Stimulated activated naive B cell treated with anti-CD40 and anti-IgM and Interleukin-4, amounts not matched to agents 10 μg/mL and 1 μg/mL and 100 μg/mL, for 72 hours (primary cell): ENCODE measurements around the gene SURF4.

Experiments used
- ATAC-seq, 2 donors: fragments of 150-1000 bp; cut with Tn5 transposase; replicated peaks; 2 replicates each; pipeline ENCODE4 v1.10.0; 2021; ENCODE audit warnings: moderate library complexity in 1 of 2
- DNase-seq: peaks from one replicate; pipeline ENCODE4 v3.0.0; 2021
- H3K27ac Mint-ChIP-seq: one replicate; pipeline ENCODE4 v1.8.0; 2022; ENCODE audit warnings: mild to moderate bottlenecking, mixed read lengths
- H3K27me3 Mint-ChIP-seq, 2 donors: one replicate each; pipeline ENCODE4 v1.8.0; 2022; ENCODE audit warnings: mixed read lengths in 2 of 2
- H3K36me3 Mint-ChIP-seq, 2 donors: one replicate each; pipeline ENCODE4 v1.8.0; 2022; ENCODE audit warnings: mixed read lengths in 2 of 2, mild to moderate bottlenecking in 1 of 2
- H3K4me1 Mint-ChIP-seq, 2 donors: one replicate each; pipeline ENCODE4 v1.8.0; 2022; ENCODE audit warnings: mixed read lengths in 2 of 2, mild to moderate bottlenecking in 1 of 2
- H3K4me3 Mint-ChIP-seq, 2 donors: one replicate each; pipeline ENCODE4 v1.8.0; 2022; ENCODE audit warnings: mild to moderate bottlenecking in 2 of 2, mixed read lengths in 2 of 2, moderate library complexity in 1 of 2
- H3K9me3 Mint-ChIP-seq, 2 donors: one replicate each; pipeline ENCODE4 v1.8.0; 2022; ENCODE audit warnings: mixed read lengths in 2 of 2, mild to moderate bottlenecking in 1 of 2

The SURF4 gene

DNA sequence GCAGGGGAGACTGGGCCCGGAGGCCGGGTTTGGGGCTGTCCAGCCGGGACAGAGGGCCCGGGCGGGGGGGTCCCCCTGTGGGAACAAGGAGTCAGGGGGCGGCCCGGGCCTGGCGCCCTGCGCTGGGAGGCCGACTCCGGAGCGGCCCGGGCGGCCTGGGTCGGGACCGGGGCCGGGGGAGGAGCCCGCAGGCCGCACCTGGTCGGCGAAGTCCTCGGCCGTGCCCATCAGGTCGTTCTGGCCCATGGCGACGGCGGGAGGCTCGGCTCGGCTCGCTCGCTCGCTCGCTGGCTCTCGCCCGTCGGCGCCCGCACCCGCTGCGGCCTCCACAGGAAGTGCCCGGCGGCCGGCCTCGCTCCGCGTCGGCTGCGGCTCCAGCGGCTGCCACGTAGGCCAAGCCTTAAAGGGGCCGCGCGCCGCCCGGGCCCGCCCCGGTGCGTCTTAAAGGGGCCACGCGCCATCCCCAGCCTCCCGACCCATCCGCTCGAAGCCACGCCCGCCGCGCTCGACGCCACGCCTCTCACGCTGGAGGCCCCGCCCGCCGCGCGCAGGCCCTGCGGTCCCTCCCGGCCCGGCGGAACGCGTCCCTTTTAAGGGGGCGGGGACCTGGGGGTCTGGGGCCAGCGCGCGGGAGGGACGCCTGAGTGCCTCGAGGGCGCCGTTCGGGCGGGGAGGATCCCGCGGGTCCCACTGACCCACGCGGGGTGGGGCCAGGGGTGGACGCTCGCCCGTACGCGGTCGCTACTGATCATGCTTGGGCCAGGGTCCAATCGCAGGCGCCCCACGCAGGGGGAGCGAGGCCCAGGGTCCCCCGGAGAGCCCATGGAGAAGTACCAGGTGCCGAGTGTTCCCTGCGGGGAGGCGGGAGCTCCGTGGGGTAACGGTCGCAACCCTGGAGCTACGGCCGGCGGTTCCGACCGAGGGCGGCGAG is at the start of gene SURF4, which contains the start of gene STKLD1:
TSS of gene SURF4 (minus strand) at position 337 of the 931 bp plus-strand sequence. CDS start at position 246, 91 bp downstream.
TSS of gene STKLD1 (plus strand) at position 643 of the 931 bp plus-strand sequence. CDS start at position 751, 108 bp downstream.
- Mint-ChIP-seq H3K27me3 (no peaks in the 10 kb centered on the region), H3K4me3 (peak within 1 kb of the TSS; percentile 96 to 97), H3K9me3 (no peaks in the 10 kb centered on the region), H3K27ac (peak within 1 kb of the TSS; percentile 97), H3K4me1 (peaks cover 24 to 33% of the 10 kb centered on the region in 2 donors), H3K36me3 (peaks cover 10 to 23% of the 10 kb centered on the region in 2 donors)
- peak; percentile 94 for DNase-seq
- peak; percentile 95 to 97 for ATAC-seq

GRCh38 chr9:133425049-133425632 is 49.3 kb upstream of the SURF4 start:
- ATAC-seq, result no peak
- Mint-ChIP-seq H3K27ac (peak overlapping the region; percentile 56), H3K9me3 (peaks cover 0 to 2% of the 10 kb centered on the region in 2 donors), H3K4me3 (no peak overlapping the region), H3K4me1 (peaks cover 21 to 38% of the 10 kb centered on the region in 2 donors), H3K27me3 (peaks cover 12 to 45% of the 10 kb centered on the region in 2 donors), H3K36me3 (no peaks in the 10 kb centered on the region)
- no peak for DNase-seq

- H3K9me3 Mint-ChIP-seq, result peaks cover 3 to 5% of the 10 kb centered on the region in 2 donors
- no peak overlapping the region for H3K4me3 Mint-ChIP-seq
Measured at GRCh38 chr9:133424187-133424586, 48.3 kb upstream of the SURF4 start.

DNA sequence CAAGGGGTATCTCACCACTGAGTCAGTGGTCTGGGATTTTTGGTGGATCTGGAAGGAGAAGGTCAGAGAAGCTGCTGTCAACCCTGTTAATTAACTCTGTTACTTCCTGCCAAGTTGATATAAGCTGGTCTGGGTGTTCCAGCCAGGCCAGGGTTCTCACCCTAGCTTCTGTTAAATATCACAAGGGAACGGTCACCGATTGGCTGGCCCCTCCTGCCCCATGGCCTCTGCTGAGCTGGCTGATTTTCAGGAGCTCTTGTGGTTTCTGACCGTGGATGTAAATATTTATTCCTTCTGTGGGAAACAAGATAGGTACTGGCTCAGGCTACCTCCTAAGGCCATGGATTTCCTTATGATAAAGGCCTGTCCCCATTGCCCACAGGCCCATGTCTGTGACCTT is 47.4 kb upstream of the SURF4 start:
- DNase-seq (no peak), ATAC-seq (no peak)
- Mint-ChIP-seq H3K36me3 (peaks cover 8 to 11% of the 10 kb centered on the region in 2 donors), H3K27me3 (peaks cover 12 to 38% of the 10 kb centered on the region in 2 donors), H3K9me3 (peaks cover 7 to 8% of the 10 kb centered on the region in 2 donors), H3K4me3 (no peak overlapping the region), H3K4me1 (peaks cover 31 to 45% of the 10 kb centered on the region in 2 donors), H3K27ac (peak overlapping the region; percentile 76)

More at GRCh38 chr9:133424187-133424586, 48.3 kb upstream of the SURF4 start:
- ATAC-seq (no peak), DNase-seq (no peak)
- Mint-ChIP-seq H3K27me3 (peaks cover 12 to 38% of the 10 kb centered on the region in 2 donors), H3K36me3 (peaks cover 3 to 4% of the 10 kb centered on the region in 2 donors), H3K4me1 (peaks cover 22 to 39% of the 10 kb centered on the region in 2 donors), H3K27ac (no peak overlapping the region)

DNA sequence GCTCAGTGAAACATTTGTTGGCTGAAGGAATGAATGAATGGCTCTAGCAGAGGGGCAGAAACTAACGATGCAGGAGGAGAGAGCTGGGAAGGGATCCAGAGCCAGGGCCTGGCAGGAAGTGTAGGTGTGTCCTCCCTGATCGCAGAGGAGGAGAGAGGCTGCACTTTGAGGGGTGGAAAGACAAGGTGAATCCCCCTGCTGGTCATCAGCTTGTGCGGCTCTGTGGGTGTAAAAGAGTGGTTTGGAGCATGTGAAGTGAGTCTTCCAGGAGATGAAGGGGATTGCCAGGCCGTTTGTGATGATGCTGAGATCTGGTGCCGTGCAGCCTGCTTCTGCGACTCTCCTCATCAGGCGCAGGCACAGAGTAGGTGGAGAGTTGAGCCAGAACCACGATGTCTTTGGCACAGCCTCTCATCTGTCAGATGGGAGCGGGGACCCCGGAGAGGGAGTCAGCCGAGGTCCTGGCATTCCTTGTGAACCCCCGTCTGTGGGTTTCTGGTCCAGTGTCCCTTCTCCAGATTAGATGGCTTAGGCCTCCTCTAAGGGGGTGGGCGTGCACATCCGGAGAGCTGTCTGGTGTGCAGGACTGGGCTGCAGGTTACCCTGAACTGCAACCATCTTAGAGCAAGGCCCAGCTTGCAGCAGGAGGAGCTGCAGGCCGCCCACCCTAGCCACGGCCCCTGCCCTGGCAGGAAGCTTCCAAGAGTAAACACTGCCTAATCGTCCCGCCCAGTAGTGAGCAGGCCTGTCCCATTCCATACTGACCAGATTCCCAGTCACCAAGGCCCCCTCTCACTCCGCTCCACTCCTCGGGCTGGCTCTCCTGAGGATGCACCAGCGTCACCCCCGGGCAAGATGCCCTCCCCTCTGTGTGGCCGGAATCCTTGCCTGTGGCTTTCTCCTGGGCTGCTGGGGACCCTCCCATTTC is 46.0 kb upstream of the SURF4 start, which contains the start of gene ADAMTS13:
TSS of gene ADAMTS13 (plus strand) at position 753 of the 928 bp plus-strand sequence. CDS start at position 830, 77 bp downstream.
- peak; percentile 43 to 60 for ATAC-seq
- H3K27me3 Mint-ChIP-seq, result peaks cover 12 to 25% of the 10 kb centered on the region in 2 donors
- peak within 1 kb of the TSS in 1 of 2 donors; percentile 11 for H3K4me3 Mint-ChIP-seq

GRCh38 chr9:133420392-133420827 is 44.5 kb upstream of the SURF4 start:
- H3K4me3 Mint-ChIP-seq, result peak overlapping the region in 1 of 2 donors; percentile 7
- peaks cover 38 to 60% of the 10 kb centered on the region in 2 donors for H3K4me1 Mint-ChIP-seq
- peaks cover 7 to 8% of the 10 kb centered on the region in 2 donors for H3K9me3 Mint-ChIP-seq
- peaks cover 3 to 14% of the 10 kb centered on the region in 2 donors for H3K27me3 Mint-ChIP-seq
- H3K36me3 Mint-ChIP-seq, result peaks cover 15 to 21% of the 10 kb centered on the region in 2 donors
- H3K27ac Mint-ChIP-seq, result peak overlapping the region; percentile 97
- peak; percentile 75 for DNase-seq
- ATAC-seq, result peak; percentile 60 to 61

More for the DNA sequence above, 46.0 kb upstream of the SURF4 start, which contains the start of gene ADAMTS13:
- Mint-ChIP-seq H3K4me1 (peaks cover 27 to 46% of the 10 kb centered on the region in 2 donors), H3K27ac (peak within 1 kb of the TSS; percentile 97), H3K36me3 (peaks cover 15 to 17% of the 10 kb centered on the region in 2 donors), H3K9me3 (peaks cover 7 to 8% of the 10 kb centered on the region in 2 donors)
- DNase-seq, result peak; percentile 65

GRCh38 chr9:133419005-133419404 is 43.1 kb upstream of the SURF4 start:
- Mint-ChIP-seq H3K36me3 (peaks cover 26 to 34% of the 10 kb centered on the region in 2 donors), H3K27ac (peak overlapping the region; percentile 99), H3K9me3 (peaks cover 7 to 8% of the 10 kb centered on the region in 2 donors), H3K4me3 (peak overlapping the region; percentile 92 to 96), H3K27me3 (peaks cover 0 to 1% of the 10 kb centered on the region in 2 donors), H3K4me1 (peaks cover 49 to 74% of the 10 kb centered on the region in 2 donors)
- DNase-seq, result no peak
- no peak for ATAC-seq

DNA sequence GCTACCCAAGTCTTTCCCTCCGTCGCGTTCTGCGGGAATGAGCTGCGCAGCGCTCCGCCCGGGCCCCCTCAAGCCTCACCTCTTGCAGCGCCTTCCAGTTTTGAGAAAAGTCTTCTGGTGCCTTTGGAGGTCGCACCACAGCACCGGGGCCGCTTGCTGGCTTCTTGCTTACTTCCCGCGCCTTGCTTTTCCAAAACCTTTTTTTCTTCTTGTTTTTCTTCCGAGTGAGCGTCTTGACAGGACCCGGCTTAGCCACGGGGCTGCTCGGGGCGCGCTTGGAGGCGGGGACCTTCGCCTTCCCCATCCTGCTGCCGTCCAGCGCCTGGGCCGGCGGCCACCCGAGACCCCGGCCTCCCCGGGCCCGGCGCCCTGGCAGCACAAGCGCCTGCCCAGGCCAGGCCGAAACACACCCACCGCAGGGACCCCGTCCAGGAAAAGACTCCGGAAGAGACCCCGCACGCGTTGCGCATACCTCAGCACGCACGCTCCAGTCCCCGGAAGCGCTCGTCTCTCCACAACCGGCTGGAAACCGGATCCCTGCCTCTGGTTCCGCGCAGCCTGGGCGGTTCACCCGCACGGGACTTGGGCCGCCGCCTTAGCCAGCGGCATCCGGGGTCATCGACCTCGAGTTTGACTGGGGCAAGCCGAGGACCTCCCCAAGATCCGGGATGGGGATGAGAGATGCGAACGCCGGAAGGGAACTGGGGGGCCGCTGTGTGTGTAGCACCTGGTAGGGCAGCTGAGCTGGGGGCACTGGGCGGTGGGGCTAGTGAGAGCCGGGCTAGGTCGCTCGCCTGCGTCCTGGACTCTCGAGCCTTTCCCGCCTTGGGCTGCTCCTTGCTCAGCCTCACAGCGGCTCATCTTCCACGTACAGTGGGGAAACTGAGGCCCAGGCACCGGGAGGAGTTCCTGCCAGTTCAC is 41.9 kb upstream of the SURF4 start, which contains the start of gene REXO4:
TSS of gene REXO4 (minus strand) at position 470 of the 921 bp plus-strand sequence. CDS start at position 304, 166 bp downstream.
- DNase-seq (peak; percentile 86), ATAC-seq (peak; percentile 77 to 85)
- Mint-ChIP-seq H3K4me3 (peak within 1 kb of the TSS; percentile 92 to 96), H3K27me3 (no peaks in the 10 kb centered on the region), H3K9me3 (peaks cover 7 to 8% of the 10 kb centered on the region in 2 donors), H3K27ac (peak within 1 kb of the TSS; percentile 99), H3K4me1 (peaks cover 54 to 81% of the 10 kb centered on the region in 2 donors), H3K36me3 (peaks cover 31 to 42% of the 10 kb centered on the region in 2 donors)

GRCh38 chr9:133415170-133415569 is 39.3 kb upstream of the SURF4 start:
- Mint-ChIP-seq H3K27me3 (no peaks in the 10 kb centered on the region), H3K4me3 (peak overlapping the region; percentile 50 to 56), H3K9me3 (peaks cover 6 to 7% of the 10 kb centered on the region in 2 donors), H3K27ac (peak overlapping the region; percentile 67), H3K4me1 (peaks cover 38 to 71% of the 10 kb centered on the region in 2 donors), H3K36me3 (peaks cover 48 to 59% of the 10 kb centered on the region in 2 donors)
- DNase-seq (no peak), ATAC-seq (peak in 1 of 2 donors; percentile 17)

GRCh38 chr9:133408042-133408441 is 32.2 kb upstream of the SURF4 start:
- no peak for ATAC-seq
- Mint-ChIP-seq H3K36me3 (peaks cover 52 to 73% of the 10 kb centered on the region in 2 donors), H3K4me1 (peaks cover 5 to 33% of the 10 kb centered on the region in 2 donors)

GRCh38 chr9:133406480-133407307 is 30.8 kb upstream of the SURF4 start:
- Mint-ChIP-seq H3K4me3 (peak overlapping the region in 1 of 2 donors; percentile 27), H3K36me3 (peaks cover 54 to 70% of the 10 kb centered on the region in 2 donors), H3K27ac (peak overlapping the region; percentile 6), H3K4me1 (peaks cover 5 to 38% of the 10 kb centered on the region in 2 donors), H3K9me3 (no peaks in the 10 kb centered on the region), H3K27me3 (no peaks in the 10 kb centered on the region)
- DNase-seq (peak; percentile 64), ATAC-seq (peak; percentile 92 to 93)

More at GRCh38 chr9:133408042-133408441, 32.2 kb upstream of the SURF4 start:
- H3K27ac Mint-ChIP-seq, result no peak overlapping the region
- no peak overlapping the region for H3K4me3 Mint-ChIP-seq
- no peaks in the 10 kb centered on the region for H3K9me3 Mint-ChIP-seq
- no peaks in the 10 kb centered on the region for H3K27me3 Mint-ChIP-seq
- DNase-seq, result no peak
